HUES64 (cell line): Measurements from ENCODE around the gene RNF114.
"Not testable (repeated sequence)": the region's sequence is repeated elsewhere in the genome, so short reads cannot be mapped to it uniquely, and the experiment has no call there.

Experiments
- H3K27ac ChIP-seq: 2 replicates; pipeline ENCODE4 v1.7.0; 2013; ENCODE audit warnings: low read depth, low read length, inconsistent platforms
- H3K27me3 ChIP-seq: 2 replicates; pipeline ENCODE4 v1.6.1; 2013; ENCODE audit warnings: mild to moderate bottlenecking, low read length; ENCODE audit not compliant: insufficient read depth
- H3K36me3 ChIP-seq: 2 replicates; pipeline ENCODE4 v1.6.1; 2013; ENCODE audit warnings: mild to moderate bottlenecking, low read length; ENCODE audit not compliant: insufficient read depth
- H3K4me1 ChIP-seq: 2 replicates; pipeline ENCODE4 v1.6.1; 2013; ENCODE audit warnings: mild to moderate bottlenecking, low read length, moderate library complexity; ENCODE audit not compliant: insufficient read depth
- H3K4me3 ChIP-seq: 2 replicates; pipeline ENCODE4 v1.5.1; 2013; ENCODE audit warnings: mild to moderate bottlenecking, low read length, moderate library complexity
- H3K9ac ChIP-seq: 2 replicates; pipeline ENCODE4 v1.6.1; 2013; ENCODE audit warnings: mild to moderate bottlenecking, low read depth, low read length
- H3K9me3 ChIP-seq: 2 replicates; pipeline ENCODE4 v1.6.1; 2013; ENCODE audit warnings: low read depth, low read length; ENCODE audit not compliant: insufficient read depth
- WGBS: fragments of 150-250, 120-280 bp; methylation state at CpG from one replicate; pipeline ENCODE4 v1.1.7; 2013; ENCODE audit warnings: missing lambda C conversion rate; 5-methylcytosine and 5-hydroxymethylcytosine counted together

Gene RNF114

GRCh38 chr20:49976542-49976941 lies 40.3 kb downstream of the RNF114 start:
- H3K9me3 ChIP-seq: no peaks in the 10 kb centered on the region
- H3K4me1 ChIP-seq: peaks cover 17% of the 10 kb centered on the region
- no peak overlapping the region for H3K4me3 ChIP-seq
- H3K36me3 ChIP-seq: no peaks in the 10 kb centered on the region
- H3K27ac ChIP-seq: no peak overlapping the region
- no peak overlapping the region for H3K9ac ChIP-seq
- H3K27me3 ChIP-seq: peaks cover 14% of the 10 kb centered on the region
- 76% methylated on average over 2 of the region's 2 CpGs for WGBS

GRCh38 chr20:49977740-49978139 lies 41.5 kb downstream of the RNF114 start:
- Histone ChIP-seq H3K27me3 (peaks cover 23% of the 10 kb centered on the region), H3K4me1 (peaks cover 24% of the 10 kb centered on the region)
- not testable (repeated sequence) for H3K9me3 ChIP-seq, H3K9ac ChIP-seq, H3K27ac ChIP-seq, H3K4me3 ChIP-seq, H3K36me3 ChIP-seq
- 92% methylated on average over 2 of the region's 2 CpGs for WGBS

- H3K9me3 ChIP-seq: no peaks in the 10 kb centered on the region
- peaks cover 23% of the 10 kb centered on the region for H3K27me3 ChIP-seq
- H3K36me3 ChIP-seq: no peaks in the 10 kb centered on the region
- no peak overlapping the region for H3K27ac ChIP-seq
- 85% methylated on average over 3 of the region's 3 CpGs for WGBS
- peaks cover 25% of the 10 kb centered on the region for H3K4me1 ChIP-seq
- H3K4me3 ChIP-seq: no peak overlapping the region; the same call in 1 of the 2 replicates
- H3K9ac ChIP-seq: no peak overlapping the region
Observed at GRCh38 chr20:49978685-49979029, 42.5 kb downstream of the RNF114 start.

DNA sequence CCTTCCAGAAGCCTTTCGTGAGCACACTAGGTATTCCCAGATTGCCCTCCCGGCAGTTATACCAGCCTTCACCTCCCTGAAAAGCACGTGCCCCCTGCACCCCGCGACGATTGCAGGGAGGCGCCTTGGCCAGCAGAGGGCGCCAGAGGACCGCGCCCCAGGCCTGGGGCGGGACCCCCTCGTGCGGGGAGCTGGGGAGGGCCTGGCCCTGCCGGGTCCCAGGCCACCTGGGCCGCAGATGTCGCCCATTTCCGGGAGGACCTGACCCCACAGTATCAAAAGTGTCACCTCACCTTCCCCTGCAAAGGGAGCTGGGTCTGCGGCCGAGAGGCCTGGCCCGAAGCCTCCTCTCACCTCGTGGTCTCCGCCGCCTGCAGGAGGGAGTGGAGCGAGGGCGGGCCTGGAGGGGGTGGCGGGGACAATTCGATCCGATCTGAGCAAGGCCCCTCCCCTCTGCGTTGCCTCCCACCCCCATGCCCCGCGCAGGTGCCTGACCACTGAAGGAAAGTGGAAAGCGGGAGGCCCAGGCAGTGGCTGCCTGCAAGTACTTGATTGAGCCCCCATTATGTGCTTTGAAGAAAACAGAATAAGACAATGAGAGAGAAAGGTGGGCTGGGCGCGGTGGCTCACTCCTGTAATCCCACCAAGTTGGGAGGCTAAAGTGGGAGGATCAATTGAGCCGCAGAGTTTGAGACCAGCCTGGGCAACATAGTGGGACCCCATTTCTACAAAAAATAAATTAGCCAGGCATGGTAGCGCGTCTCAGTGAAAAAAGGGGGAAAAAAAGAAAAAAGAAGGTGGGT lies 43.0 kb downstream of the RNF114 start:
- Histone ChIP-seq H3K4me3 (peak overlapping the region; percentile 59), H3K27ac (no peak overlapping the region), H3K36me3 (no peaks in the 10 kb centered on the region; the same call in 1 of the 2 replicates), H3K9ac (peak overlapping the region; percentile 86), H3K4me1 (peaks cover 30% of the 10 kb centered on the region), H3K27me3 (peaks cover 23% of the 10 kb centered on the region), H3K9me3 (no peaks in the 10 kb centered on the region)
- 15% methylated on average over 29 of the region's 37 CpGs for WGBS

GRCh38 chr20:49980140-49981008 lies 44.2 kb downstream of the RNF114 start:
- peaks cover 2% of the 10 kb centered on the region; the same call in 1 of the 2 replicates for H3K36me3 ChIP-seq
- 65% methylated on average over 11 of the region's 11 CpGs for WGBS
- no peaks in the 10 kb centered on the region for H3K9me3 ChIP-seq
- H3K4me1 ChIP-seq: peaks cover 42% of the 10 kb centered on the region
- no peak overlapping the region for H3K4me3 ChIP-seq
- peaks cover 23% of the 10 kb centered on the region for H3K27me3 ChIP-seq
- H3K27ac ChIP-seq: no peak overlapping the region
- H3K9ac ChIP-seq: no peak overlapping the region

GRCh38 chr20:49981218-49982071 lies 45.2 kb downstream of the RNF114 start:
- peaks cover 50% of the 10 kb centered on the region for H3K4me1 ChIP-seq
- no peak overlapping the region; the same call in 1 of the 2 replicates for H3K4me3 ChIP-seq
- H3K27ac ChIP-seq: no peak overlapping the region

DNA sequence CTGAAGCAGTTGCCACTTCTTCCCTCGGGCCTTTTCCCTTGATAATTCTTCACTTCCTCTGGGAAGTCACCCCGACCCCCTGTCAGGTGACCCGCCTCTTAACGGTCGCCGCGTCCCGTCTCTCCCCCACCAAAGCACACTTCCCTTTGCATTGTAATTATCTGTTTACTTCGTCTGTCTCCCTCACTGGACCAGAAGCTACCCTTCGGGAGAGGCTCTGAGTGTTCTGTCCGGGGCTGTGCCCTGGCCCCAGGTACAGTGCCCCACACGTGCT lies 45.8 kb downstream of the RNF114 start:
- Histone ChIP-seq H3K27me3 (peaks cover 23% of the 10 kb centered on the region), H3K9me3 (no peaks in the 10 kb centered on the region), H3K9ac (peak overlapping the region; percentile 56; the same call in 1 of the 2 replicates), H3K36me3 (peaks cover 2% of the 10 kb centered on the region; the same call in 1 of the 2 replicates), H3K4me1 (peaks cover 55% of the 10 kb centered on the region), H3K4me3 (peak overlapping the region; percentile 51), H3K27ac (no peak overlapping the region)
- whole genome bisulfite sequencing: 9% methylated on average over 12 of the region's 12 CpGs

More at GRCh38 chr20:49981218-49982071, 45.2 kb downstream of the RNF114 start:
- H3K27me3 ChIP-seq: peaks cover 23% of the 10 kb centered on the region
- peaks cover 2% of the 10 kb centered on the region; the same call in 1 of the 2 replicates for H3K36me3 ChIP-seq
- no peak overlapping the region for H3K9ac ChIP-seq
- WGBS: 55% methylated on average over 23 of the region's 23 CpGs
- H3K9me3 ChIP-seq: no peaks in the 10 kb centered on the region

DNA sequence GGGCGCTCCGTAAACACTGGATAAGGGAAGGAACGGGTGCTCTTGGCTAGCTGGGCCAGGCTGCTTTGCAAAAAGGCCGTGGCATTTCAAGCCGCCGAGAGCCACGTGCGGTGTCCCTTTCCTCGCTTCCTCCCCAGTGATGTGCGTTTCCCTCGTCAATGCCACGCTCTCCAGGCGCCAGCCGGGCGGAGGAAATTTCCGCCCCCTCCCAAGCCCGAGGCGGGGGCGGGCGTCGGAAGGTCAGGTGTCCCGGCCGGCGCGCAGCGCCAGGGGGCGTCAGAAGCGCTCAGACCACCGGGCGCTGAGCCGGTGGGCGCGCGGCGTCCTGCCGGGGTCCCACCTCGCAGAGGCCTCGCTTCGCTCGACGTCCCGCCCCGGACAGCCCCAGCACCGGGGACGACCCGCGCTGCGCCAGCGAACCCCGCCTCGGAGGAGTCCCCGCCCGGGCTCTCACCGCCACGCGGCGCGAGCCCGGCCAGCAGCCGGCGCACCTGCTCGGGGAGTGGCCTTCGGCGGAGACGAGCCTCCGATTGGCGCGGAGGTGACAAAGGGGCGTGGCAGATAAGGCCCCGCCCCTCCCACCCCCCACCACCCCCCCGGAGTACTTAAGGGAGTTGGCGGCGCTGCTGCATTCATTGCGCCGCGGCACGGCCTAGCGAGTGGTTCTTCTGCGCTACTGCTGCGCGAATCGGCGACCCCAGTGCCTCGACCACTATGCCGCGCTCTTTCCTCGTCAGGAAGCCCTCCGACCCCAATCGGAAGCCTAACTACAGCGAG lies 46.3 kb downstream of the RNF114 start, which contains the start of gene SNAI1:
TSS of gene SNAI1 (plus strand) at position 635 of the 777 bp plus-strand sequence. CDS start at position 715, 80 bp downstream.
- Histone ChIP-seq H3K9ac (peak within 1 kb of the TSS; percentile 85), H3K36me3 (peaks cover 6% of the 10 kb centered on the region), H3K4me3 (peak within 1 kb of the TSS; percentile 88), H3K4me1 (peaks cover 60% of the 10 kb centered on the region), H3K9me3 (no peaks in the 10 kb centered on the region), H3K27me3 (peaks cover 23% of the 10 kb centered on the region), H3K27ac (no peak within 1 kb of the TSS)
- under 1% methylated on average over 88 of the region's 90 CpGs for WGBS

DNA sequence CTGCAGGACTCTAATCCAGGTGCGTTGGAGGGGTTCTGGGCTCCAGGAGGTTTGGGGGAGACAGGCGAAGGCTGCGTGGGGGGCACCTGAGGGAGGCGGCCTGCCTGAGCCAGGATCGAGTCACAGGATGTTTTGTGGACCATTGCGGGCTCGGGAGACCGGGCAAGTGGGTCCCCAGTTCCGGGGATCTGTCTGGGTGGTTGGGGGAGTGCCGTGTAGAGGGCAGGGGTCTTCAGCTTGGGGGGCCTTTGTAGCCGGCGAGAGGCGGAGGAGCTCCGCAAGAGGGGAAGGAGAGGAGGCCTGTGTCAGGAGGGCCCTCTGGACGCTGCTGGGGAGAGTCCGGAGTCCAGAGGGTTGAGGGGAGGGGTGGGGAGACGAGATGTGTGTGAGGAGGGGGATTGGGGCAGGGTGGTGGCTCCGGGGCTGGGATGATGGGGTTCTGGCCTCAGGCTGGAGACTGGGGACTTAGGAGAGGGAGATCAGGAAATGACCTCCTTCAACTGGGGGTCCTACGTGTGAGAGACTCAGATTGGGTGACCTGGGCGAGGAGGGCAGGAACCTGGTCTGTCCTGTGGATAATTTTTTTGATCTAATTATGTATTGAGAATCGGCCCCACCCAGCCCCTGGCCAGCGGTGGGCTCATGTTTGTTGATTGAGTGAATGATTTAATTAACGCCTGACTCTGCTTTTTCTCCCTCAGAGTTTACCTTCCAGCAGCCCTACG lies 47.1 kb downstream of the RNF114 start:
- Histone ChIP-seq H3K27ac (no peak overlapping the region), H3K9ac (peak overlapping the region; percentile 85), H3K36me3 (peaks cover 12% of the 10 kb centered on the region), H3K4me3 (peak overlapping the region; percentile 88), H3K4me1 (peaks cover 60% of the 10 kb centered on the region), H3K27me3 (peaks cover 23% of the 10 kb centered on the region), H3K9me3 (no peaks in the 10 kb centered on the region)
- 21% methylated on average over 24 of the region's 24 CpGs for WGBS
